ENCODE results near the gene CFLAR. TPM values are rescaled to one million over a fixed set of nuclear protein-coding genes. Genes with fewer than 3 reads are reported as not detected.

The CFLAR gene
- total and polyA plus RNA-seq, 12 donors: 91.5 to 257 (median 203) TPM

DNA sequence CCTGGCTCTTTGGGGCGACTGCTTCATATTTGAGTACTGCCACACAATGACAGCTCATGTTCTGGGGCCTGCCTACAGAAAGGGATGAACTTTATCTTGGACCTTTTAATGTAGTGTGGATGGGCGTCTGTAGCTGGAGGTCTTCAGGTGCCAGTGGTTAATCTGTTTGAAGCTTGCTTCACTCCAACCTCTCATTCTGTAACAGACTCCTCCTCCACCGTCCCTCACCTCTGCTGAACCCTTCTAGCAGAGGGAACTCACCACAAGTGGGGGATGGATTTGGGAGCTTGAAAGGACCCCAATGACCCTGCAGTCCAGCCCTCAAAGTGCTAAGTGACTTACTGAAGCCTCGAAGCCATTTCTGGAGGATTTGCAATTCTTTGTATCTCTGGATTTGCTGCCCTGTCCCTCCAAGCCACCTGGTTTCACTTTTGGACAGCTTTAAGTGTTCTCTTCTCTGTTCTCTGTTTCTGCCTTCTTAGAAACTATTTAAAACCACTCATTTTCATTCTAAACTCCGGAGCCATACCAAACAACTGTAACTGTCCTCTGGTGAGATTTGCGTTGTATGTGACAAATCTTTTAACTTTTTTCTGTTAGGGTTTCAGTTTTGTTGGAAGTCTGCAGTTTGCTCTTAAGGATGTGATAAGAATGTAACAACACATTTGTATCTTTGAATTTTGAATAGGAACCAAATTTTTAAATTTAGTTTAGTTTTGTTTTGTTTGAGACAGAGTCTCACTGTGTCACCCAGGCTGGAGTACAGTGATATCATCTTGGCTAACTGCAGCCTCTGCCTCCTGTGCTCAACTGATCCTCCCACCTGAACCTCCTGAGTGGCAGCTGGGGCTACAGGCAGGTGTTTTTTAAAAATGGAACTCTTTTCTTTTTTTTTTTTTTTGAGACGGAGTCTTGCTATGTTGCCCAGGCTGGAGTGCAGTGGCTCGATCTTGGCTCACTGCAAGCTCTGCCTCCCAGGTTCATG lies 107.4 kb downstream of the CFLAR start:
- no peak for DNase-seq
- no peak for ATAC-seq
- Histone ChIP-seq H3K4me3 (no peak overlapping the region), H3K27ac (peak overlapping the region in 2 of 10 donors; percentile 37 to 52), H3K36me3 (peaks cover 0 to 11% (median under 1%) of the 10 kb centered on the region in 9 donors), H3K4me1 (peaks cover 2 to 51% (median 35%) of the 10 kb centered on the region in 9 donors), H3K27me3 (no peaks in the 10 kb centered on the region), H3K9me3 (no peaks in the 10 kb centered on the region)
- intact Hi-C loops (cut with DNase I): loop anchor here in 1 of 10 donors (5.0 kb wide), 1 partner anchor 36 kb away; no protein-coding TSS in a partner anchor
- 80 to 82% methylated on average over 8 of the region's 8 CpGs for WGBS, 2 donors
- TF ChIP-seq, protein P1, sequence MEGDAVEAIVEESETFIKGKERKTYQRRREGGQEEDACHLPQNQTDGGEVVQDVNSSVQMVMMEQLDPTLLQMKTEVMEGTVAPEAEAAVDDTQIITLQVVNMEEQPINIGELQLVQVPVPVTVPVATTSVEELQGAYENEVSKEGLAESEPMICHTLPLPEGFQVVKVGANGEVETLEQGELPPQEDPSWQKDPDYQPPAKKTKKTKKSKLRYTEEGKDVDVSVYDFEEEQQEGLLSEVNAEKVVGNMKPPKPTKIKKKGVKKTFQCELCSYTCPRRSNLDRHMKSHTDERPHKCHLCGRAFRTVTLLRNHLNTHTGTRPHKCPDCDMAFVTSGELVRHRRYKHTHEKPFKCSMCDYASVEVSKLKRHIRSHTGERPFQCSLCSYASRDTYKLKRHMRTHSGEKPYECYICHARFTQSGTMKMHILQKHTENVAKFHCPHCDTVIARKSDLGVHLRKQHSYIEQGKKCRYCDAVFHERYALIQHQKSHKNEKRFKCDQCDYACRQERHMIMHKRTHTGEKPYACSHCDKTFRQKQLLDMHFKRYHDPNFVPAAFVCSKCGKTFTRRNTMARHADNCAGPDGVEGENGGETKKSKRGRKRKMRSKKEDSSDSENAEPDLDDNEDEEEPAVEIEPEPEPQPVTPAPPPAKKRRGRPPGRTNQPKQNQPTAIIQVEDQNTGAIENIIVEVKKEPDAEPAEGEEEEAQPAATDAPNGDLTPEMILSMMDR (IDR thresholded peaks at IDR 0.05): no peak

Other genes with a start within 250 kb of the CFLAR start
- gene PPIL3, start 227.1 kb upstream of the CFLAR start, total RNA-seq: 10 to 100 TPM; 14.2 to 33.1 (median 24.1) TPM
- 10 to 100 TPM in 1 of 2 donors, 1 to 10 TPM in 1; 9.9 to 36.4 TPM for gene PPIL3, start 227.1 kb upstream of the CFLAR start, polyA plus RNA-seq
- gene NIF3L1, start 226.8 kb upstream of the CFLAR start, total RNA-seq: 10 to 100 TPM; 14.2 to 24.5 (median 20.7) TPM
- gene NIF3L1, start 226.8 kb upstream of the CFLAR start, polyA plus RNA-seq: 10 to 100 TPM; 10.5 to 31.7 TPM
- gene ORC2, start 152.5 kb upstream of the CFLAR start, total RNA-seq: 10 to 100 TPM; 18.6 to 38.8 (median 27.5) TPM
- gene ORC2, start 152.5 kb upstream of the CFLAR start, polyA plus RNA-seq: 10 to 100 TPM in 1 of 2 donors, 1 to 10 TPM in 1; 5.5 to 10.9 TPM
- 10 to 100 TPM in 9 of 10 donors, 1 to 10 TPM in 1; 9.4 to 15.3 (median 12.9) TPM for gene HYCC2, start 44.5 kb upstream of the CFLAR start, total RNA-seq
- 1 to 10 TPM; 1.4 to 8.3 TPM for gene HYCC2, start 44.5 kb upstream of the CFLAR start, polyA plus RNA-seq
- 100 to 1,000 TPM; 313 to 513 (median 457) TPM for gene NDUFB3, start 44.2 kb upstream of the CFLAR start, total RNA-seq
- gene NDUFB3, start 44.2 kb upstream of the CFLAR start, polyA plus RNA-seq: 100 to 1,000 TPM; 200 to 216 TPM
- 10 to 100 TPM in 1 of 10 donors, 1 to 10 TPM in 9; 4.6 to 13.2 (median 5.6) TPM for gene CASP10, start 67.0 kb downstream of the CFLAR start, total RNA-seq
- gene CASP10, start 67.0 kb downstream of the CFLAR start, polyA plus RNA-seq: 1 to 10 TPM; 2.0 to 5.9 TPM
- gene CASP8, start 144.4 kb downstream of the CFLAR start, total RNA-seq: 10 to 100 TPM in 1 of 10 donors, 1 to 10 TPM in 9; 2.4 to 10.1 (median 3.6) TPM
- gene CASP8, start 144.4 kb downstream of the CFLAR start, polyA plus RNA-seq: 1 to 10 TPM; 2.0 to 3.4 TPM
- gene FLACC1, start 241.2 kb downstream of the CFLAR start, total RNA-seq: 10 to 100 TPM in 4 of 10 donors, 1 to 10 TPM in 6; 5.6 to 15.9 (median 8.4) TPM
- 1 to 10 TPM in 1 of 2 donors, under 1 TPM in 1; 0.88 to 6.2 TPM for gene FLACC1, start 241.2 kb downstream of the CFLAR start, polyA plus RNA-seq

Measured in heart right ventricle (tissue), 16 donors.